ENCODE results near the gene ZFYVE21. TPM values are rescaled to one million over a fixed set of nuclear protein-coding genes. Genes with fewer than 3 reads are reported as not detected.

Gene ZFYVE21
- total RNA-seq, 1 experiment from 2014 or later, result 59.7 TPM

DNA sequence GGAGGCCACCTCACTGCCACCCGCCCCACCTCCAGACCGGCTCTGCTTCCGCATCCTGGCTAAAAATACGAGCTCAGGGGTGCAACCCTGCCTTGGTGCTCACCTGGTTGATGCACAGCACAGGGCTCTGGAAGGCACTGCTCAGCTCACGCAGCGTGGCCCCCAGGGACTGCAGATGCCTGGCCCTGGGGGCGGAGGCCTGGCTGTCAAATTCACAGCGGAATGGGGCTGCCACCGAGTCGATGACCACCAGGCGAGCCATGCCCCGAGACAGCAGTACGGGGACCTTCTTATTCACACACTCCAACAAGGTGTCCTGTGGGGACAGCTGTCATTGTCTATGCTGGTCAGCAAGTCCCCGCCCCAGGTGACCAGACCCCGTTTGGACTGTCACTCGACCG is 16.3 kb upstream of the ZFYVE21 start (continued):
- no peak for TF ChIP-seq AR (CRISPR knock-in tag; IDR thresholded peaks at IDR 0.05)
- no peak for TF ChIP-seq ZNF138 (CRISPR knock-in tag; conservative IDR thresholded peaks at IDR 0.05)
- TF ChIP-seq TEAD4 (CRISPR knock-in tag; IDR thresholded peaks at IDR 0.05), result no peak
- TF ChIP-seq OVOL2 (CRISPR knock-in tag; IDR thresholded peaks at IDR 0.05; ENCODE audit: borderline replicate concordance), result no peak
- no peak for TF ChIP-seq RORB (CRISPR knock-in tag; IDR thresholded peaks at IDR 0.05)
- TF ChIP-seq STAT6 (CRISPR knock-in tag; conservative IDR thresholded peaks at IDR 0.05; ENCODE audit: low read depth), result no peak

DNA sequence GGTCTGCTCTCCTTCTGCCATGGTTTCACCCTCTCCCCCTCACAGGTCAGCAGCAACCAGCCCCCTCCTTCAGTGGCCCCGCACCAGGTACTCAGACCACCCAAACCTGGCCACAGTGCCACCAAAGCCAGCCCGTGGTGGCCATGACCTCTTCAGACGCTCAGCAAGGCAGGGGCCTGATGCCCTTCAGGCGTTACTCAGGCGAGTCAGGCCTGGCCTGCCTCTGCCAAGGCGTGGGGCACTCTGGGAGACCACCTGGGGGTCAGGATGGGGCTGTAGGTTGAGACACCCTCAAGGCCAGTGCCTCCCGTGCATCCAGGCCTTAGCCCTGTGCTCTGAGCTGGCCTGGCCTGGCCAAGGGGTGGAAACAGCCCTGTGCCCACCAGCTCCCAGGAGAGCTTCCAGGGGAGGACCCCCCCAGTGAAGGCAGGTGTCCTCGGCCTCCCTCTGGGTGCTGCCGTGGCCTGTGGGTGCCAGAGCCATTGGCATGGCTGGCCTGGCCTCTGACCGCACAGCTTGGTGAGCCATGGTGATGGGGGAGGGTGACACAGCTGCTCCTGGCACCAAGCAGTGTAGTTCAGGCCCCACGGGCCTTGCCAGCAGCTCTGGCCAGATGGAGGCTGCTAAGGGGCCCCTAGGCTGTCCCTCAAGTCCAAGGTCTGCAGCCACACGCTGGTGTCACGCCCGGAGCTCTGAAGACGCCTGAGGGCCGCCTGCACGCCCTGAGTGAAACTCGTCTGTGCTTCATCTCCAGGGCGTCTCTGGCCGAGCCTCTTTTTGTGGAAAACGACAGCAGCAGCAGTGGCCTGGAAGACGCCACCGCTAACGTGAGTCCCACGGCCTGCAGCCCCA is 15.5 kb upstream of the ZFYVE21 start:
- Mint-ChIP-seq H3K36me3 (peaks cover 22% of the 10 kb centered on the region), H3K27ac (no peak overlapping the region)
- POLR2A ChIA-PET, result interaction anchor here (1.5 kb wide), 1 partner anchor 15 kb away, joined by 3 read pairs; the partner anchor contains the start of genes XRCC3 and ZFYVE21
- no peak for TF ChIP-seq NFE2L1 (CRISPR knock-in tag; IDR thresholded peaks at IDR 0.05)
- no peak for TF ChIP-seq ZNF423 (CRISPR knock-in tag; IDR thresholded peaks at IDR 0.05)
- TF ChIP-seq ATF1 (CRISPR knock-in tag; IDR thresholded peaks at IDR 0.05), result no peak
- no peak for TF ChIP-seq ZNF425 (CRISPR knock-in tag; conservative IDR thresholded peaks at IDR 0.05)
- TF ChIP-seq, protein P1, sequence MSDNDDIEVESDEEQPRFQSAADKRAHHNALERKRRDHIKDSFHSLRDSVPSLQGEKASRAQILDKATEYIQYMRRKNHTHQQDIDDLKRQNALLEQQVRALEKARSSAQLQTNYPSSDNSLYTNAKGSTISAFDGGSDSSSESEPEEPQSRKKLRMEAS (CRISPR knock-in tag; IDR thresholded peaks at IDR 0.05), result no peak
- TF ChIP-seq, protein P2, sequence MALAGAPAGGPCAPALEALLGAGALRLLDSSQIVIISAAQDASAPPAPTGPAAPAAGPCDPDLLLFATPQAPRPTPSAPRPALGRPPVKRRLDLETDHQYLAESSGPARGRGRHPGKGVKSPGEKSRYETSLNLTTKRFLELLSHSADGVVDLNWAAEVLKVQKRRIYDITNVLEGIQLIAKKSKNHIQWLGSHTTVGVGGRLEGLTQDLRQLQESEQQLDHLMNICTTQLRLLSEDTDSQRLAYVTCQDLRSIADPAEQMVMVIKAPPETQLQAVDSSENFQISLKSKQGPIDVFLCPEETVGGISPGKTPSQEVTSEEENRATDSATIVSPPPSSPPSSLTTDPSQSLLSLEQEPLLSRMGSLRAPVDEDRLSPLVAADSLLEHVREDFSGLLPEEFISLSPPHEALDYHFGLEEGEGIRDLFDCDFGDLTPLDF (CRISPR knock-in tag; IDR thresholded peaks at IDR 0.05), result no peak
- no peak for TF ChIP-seq ZNF396 (CRISPR knock-in tag; IDR thresholded peaks at IDR 0.05; ENCODE audit: borderline replicate concordance)
- TF ChIP-seq ZNF281 (CRISPR knock-in tag; IDR thresholded peaks at IDR 0.05), result no peak
- TF ChIP-seq HMGXB4 (CRISPR knock-in tag; IDR thresholded peaks at IDR 0.05), result no peak
- no peak for TF ChIP-seq ZNF416 (CRISPR knock-in tag; IDR thresholded peaks at IDR 0.05)
- no peak for TF ChIP-seq NR2C2 (CRISPR knock-in tag; IDR thresholded peaks at IDR 0.05)
- no peak for TF ChIP-seq USF1 (CRISPR knock-in tag; IDR thresholded peaks at IDR 0.05)
- TF ChIP-seq ZNF219 (CRISPR knock-in tag; IDR thresholded peaks at IDR 0.05; ENCODE audit: borderline replicate concordance), result no peak

More for the DNA sequence above, 15.5 kb upstream of the ZFYVE21 start:
- Mint-ChIP-seq H3K27me3 (ENCODE audit: low read depth) (no peaks in the 10 kb centered on the region; the same call in 1 of the 2 replicates), H3K4me1 (peaks cover 16% of the 10 kb centered on the region), H3K9me3 (no peaks in the 10 kb centered on the region), H3K4me3 (no peak overlapping the region)
- DNase-seq (ENCODE audit: low spot score), result no peak
- CTCF ChIA-PET, result interaction anchor here (0.5 to 1.4 kb wide), 3 partner anchors 20 to 182 kb away, joined by 3 read pairs; no protein-coding TSS in a partner anchor
- no peak for ATAC-seq
